ENCODE measurements around the gene SLC38A9. TPM values are rescaled to one million over a fixed set of nuclear protein-coding genes. Genes with fewer than 3 reads are reported as not detected.

The SLC38A9 gene
- total and polyA plus RNA-seq, 2 donors (not counting 1 experiment from before 2014, with no cell fraction given): 23.4 to 36.3 TPM

- Histone ChIP-seq H3K36me3 (replicated peaks in 1 of 2; ENCODE audit: control extremely low read depth in 1 of 2, control insufficient read depth in 1 of 2, extremely low read depth in 1 of 2, insufficient read depth in 2 of 2, low read length in 1 of 2) (peaks cover 1 to 7% of the 10 kb centered on the region in 2 experiments), H3K4me3 (ENCODE audit: control extremely low read depth in 1 of 5, extremely low read depth in 1 of 5, insufficient read depth in 1 of 5, low read depth in 2 of 5, low read length in 4 of 5) (no peak overlapping the region), H2AFZ (ENCODE audit: insufficient read depth, low read depth, low read length, poor library complexity, severe bottlenecking) (no peak overlapping the region), H3K27me3 (replicated peaks in 1 of 4; ENCODE audit: control extremely low read depth in 1 of 4, control insufficient read depth in 3 of 4, insufficient read depth in 4 of 4, low read length in 3 of 4) (no peaks in the 10 kb centered on the region), H3K4me2 (replicated peaks; ENCODE audit: low read depth, low read length, poor library complexity, severe bottlenecking) (no peak overlapping the region), H3K4me1 (ENCODE audit: control insufficient read depth in 2 of 2, insufficient read depth in 2 of 2, low read length in 2 of 2) (no peaks in the 10 kb centered on the region), H3K9me3 (ENCODE audit: control extremely low read depth in 1 of 3, control insufficient read depth in 2 of 3, insufficient read depth in 1 of 3, low read length in 2 of 3) (no peaks in the 10 kb centered on the region), H3K9ac (ENCODE audit: low read length) (no peak overlapping the region), H3K79me2 (ENCODE audit: control insufficient read depth, insufficient read depth, low read length) (no peaks in the 10 kb centered on the region), H4K20me1 (ENCODE audit: control insufficient read depth, insufficient read depth, low read length, poor library complexity, severe bottlenecking) (no peaks in the 10 kb centered on the region), H3K27ac (ENCODE audit: low read length in 2 of 2) (no peak overlapping the region)
- no peak for ATAC-seq (ENCODE audit: low read depth)
- Mint-ChIP-seq H3K4me1 (peaks cover 2% of the 10 kb centered on the region), H3K27me3 (no peaks in the 10 kb centered on the region), H3K9me3 (ENCODE audit: insufficient read depth) (no peaks in the 10 kb centered on the region), H3K4me3 (no peak overlapping the region), H3K27ac (no peak overlapping the region)
- POLR2A ChIA-PET: no interaction called here
- DNase-seq: no peak
- CTCF ChIA-PET: no interaction called here
- intact Hi-C loops (cut with micrococcal nuclease): no loop called here
- TF ChIP-seq CTCF (IDR thresholded peaks at IDR 0.05): no peak
- no peak for TF ChIP-seq EZH2 (IDR thresholded peaks at IDR 0.05; ENCODE audit: borderline replicate concordance, insufficient read depth, low read depth, low read length, poor library complexity, severe bottlenecking)
Measured at GRCh38 chr5:55668356-55668755, 43.8 kb downstream of the SLC38A9 start.

DNA sequence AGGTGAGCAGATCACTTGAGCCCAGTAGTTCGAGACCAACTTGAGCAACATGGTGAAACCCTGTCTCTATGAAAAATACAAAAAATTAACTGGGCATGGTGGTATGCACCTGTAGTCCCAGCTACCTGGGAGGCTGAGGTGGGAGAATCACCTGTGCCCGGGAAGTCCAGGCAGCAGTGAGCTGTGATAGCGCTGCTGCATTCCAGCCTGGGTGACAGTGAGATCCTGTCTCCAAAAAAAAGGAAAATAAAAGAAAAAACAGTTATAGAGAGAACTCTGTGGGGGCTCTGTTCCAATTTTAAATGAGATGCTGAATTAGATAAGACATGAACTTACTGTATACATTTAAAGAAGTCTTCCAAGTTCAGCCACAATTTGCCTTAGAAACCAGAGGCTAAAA, 44.2 kb downstream of the SLC38A9 start:
- 100% methylated on average over 3 of the region's 3 CpGs for WGBS (ENCODE audit: insufficient coverage)
- Histone ChIP-seq H4K20me1 (ENCODE audit: control insufficient read depth, insufficient read depth, low read length, poor library complexity, severe bottlenecking) (no peaks in the 10 kb centered on the region), H3K79me2 (ENCODE audit: control insufficient read depth, insufficient read depth, low read length) (no peaks in the 10 kb centered on the region), H3K27ac (ENCODE audit: low read length in 2 of 2) (no peak overlapping the region), H3K9ac (ENCODE audit: low read length) (no peak overlapping the region), H3K4me1 (ENCODE audit: control insufficient read depth in 2 of 2, insufficient read depth in 2 of 2, low read length in 2 of 2) (no peaks in the 10 kb centered on the region), H3K9me3 (ENCODE audit: control extremely low read depth in 1 of 3, control insufficient read depth in 2 of 3, insufficient read depth in 1 of 3, low read length in 2 of 3) (no peaks in the 10 kb centered on the region), H2AFZ (ENCODE audit: insufficient read depth, low read depth, low read length, poor library complexity, severe bottlenecking) (no peak overlapping the region), H3K4me3 (ENCODE audit: control extremely low read depth in 1 of 5, extremely low read depth in 1 of 5, insufficient read depth in 1 of 5, low read depth in 2 of 5, low read length in 4 of 5) (no peak overlapping the region), H3K27me3 (replicated peaks in 1 of 4; ENCODE audit: control extremely low read depth in 1 of 4, control insufficient read depth in 3 of 4, insufficient read depth in 4 of 4, low read length in 3 of 4) (no peaks in the 10 kb centered on the region), H3K4me2 (replicated peaks; ENCODE audit: low read depth, low read length, poor library complexity, severe bottlenecking) (no peak overlapping the region), H3K36me3 (replicated peaks in 1 of 2; ENCODE audit: control extremely low read depth in 1 of 2, control insufficient read depth in 1 of 2, extremely low read depth in 1 of 2, insufficient read depth in 2 of 2, low read length in 1 of 2) (peaks cover 1 to 7% of the 10 kb centered on the region in 2 experiments)
- Mint-ChIP-seq H3K27me3 (no peaks in the 10 kb centered on the region), H3K9me3 (ENCODE audit: insufficient read depth) (no peaks in the 10 kb centered on the region), H3K4me3 (no peak overlapping the region), H3K27ac (no peak overlapping the region), H3K4me1 (peaks cover under 1% of the 10 kb centered on the region)
- ATAC-seq (ENCODE audit: low read depth) (no peak), DNase-seq (no peak)
- CTCF ChIA-PET: no interaction called here
- POLR2A ChIA-PET: no interaction called here
- no peak for TF ChIP-seq EZH2 (IDR thresholded peaks at IDR 0.05; ENCODE audit: borderline replicate concordance, insufficient read depth, low read depth, low read length, poor library complexity, severe bottlenecking)
- TF ChIP-seq CTCF (IDR thresholded peaks at IDR 0.05): no peak
- intact Hi-C loops (cut with micrococcal nuclease): no loop called here

Data from B cell (primary cell).